ENCODE measurements around the gene DCDC1.

DNA sequence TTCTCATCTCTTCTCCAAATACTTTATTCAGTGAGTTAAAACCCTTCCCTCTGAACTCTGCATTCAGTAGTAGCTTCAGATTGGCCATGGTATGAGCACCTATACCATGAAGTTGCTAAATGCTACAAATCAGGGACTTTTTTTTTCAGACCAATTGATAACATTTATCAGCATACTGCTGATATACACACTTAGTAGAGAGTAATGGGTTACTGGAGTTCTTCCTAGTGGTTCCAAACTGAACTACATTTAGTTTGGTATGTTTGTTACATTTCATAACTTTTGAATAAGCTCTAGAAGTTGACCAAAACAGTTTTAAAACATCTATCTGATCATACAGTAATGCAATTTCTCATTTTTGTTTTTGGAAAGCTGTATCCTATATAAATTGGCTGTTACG, 104.7 kb downstream of the DCDC1 start:
- TF ChIP-seq, protein P1, sequence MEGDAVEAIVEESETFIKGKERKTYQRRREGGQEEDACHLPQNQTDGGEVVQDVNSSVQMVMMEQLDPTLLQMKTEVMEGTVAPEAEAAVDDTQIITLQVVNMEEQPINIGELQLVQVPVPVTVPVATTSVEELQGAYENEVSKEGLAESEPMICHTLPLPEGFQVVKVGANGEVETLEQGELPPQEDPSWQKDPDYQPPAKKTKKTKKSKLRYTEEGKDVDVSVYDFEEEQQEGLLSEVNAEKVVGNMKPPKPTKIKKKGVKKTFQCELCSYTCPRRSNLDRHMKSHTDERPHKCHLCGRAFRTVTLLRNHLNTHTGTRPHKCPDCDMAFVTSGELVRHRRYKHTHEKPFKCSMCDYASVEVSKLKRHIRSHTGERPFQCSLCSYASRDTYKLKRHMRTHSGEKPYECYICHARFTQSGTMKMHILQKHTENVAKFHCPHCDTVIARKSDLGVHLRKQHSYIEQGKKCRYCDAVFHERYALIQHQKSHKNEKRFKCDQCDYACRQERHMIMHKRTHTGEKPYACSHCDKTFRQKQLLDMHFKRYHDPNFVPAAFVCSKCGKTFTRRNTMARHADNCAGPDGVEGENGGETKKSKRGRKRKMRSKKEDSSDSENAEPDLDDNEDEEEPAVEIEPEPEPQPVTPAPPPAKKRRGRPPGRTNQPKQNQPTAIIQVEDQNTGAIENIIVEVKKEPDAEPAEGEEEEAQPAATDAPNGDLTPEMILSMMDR (IDR thresholded peaks at IDR 0.05): no peak
- TF ChIP-seq POLR2A (IDR thresholded peaks at IDR 0.05): no peak
